Loucy (cell line): ENCODE data around the gene KLHL40.

ENCODE experiments used
- H2AFZ ChIP-seq: fragments of 200-600 bp; sonication (generic); 2 replicates; pipeline ENCODE4 v1.6.0; 2016; ENCODE audit warnings: antibody characterized with exemption, mild to moderate bottlenecking, low read length, moderate library complexity
- H3F3A ChIP-seq: fragments of 200-600 bp; 2 replicates; pipeline ENCODE4 v1.6.0; 2016; ENCODE audit warnings: antibody characterized with exemption, low read depth, mild to moderate bottlenecking
- H3K27me3 ChIP-seq: fragments of 200-600 bp; sonication (generic); 2 replicates; pipeline ENCODE4 v1.6.1; 2014; ENCODE audit warnings: low read length, mild to moderate bottlenecking; ENCODE audit not compliant: insufficient read depth, poor library complexity, severe bottlenecking
- H3K36me3 ChIP-seq: fragments of 200-600 bp; sonication (generic); 2 replicates; pipeline ENCODE4 v1.6.1; 2016; ENCODE audit warnings: low read length; ENCODE audit not compliant: insufficient read depth
- H3K4me1 ChIP-seq: fragments of 200-600 bp; sonication (generic); 2 replicates; pipeline ENCODE4 v1.5.1; 2014; ENCODE audit warnings: low read length, mild to moderate bottlenecking; ENCODE audit not compliant: insufficient read depth, poor library complexity, severe bottlenecking
- H3K4me2 ChIP-seq: fragments of 200-600 bp; sonication (generic); 2 replicates; pipeline ENCODE4 v1.6.0; 2014; ENCODE audit warnings: antibody characterized with exemption, low read length, low read depth, mild to moderate bottlenecking; ENCODE audit not compliant: poor library complexity, severe bottlenecking
- H3K4me3 ChIP-seq: fragments of 200-600 bp; sonication (generic); 2 replicates; pipeline ENCODE4 v1.5.1; 2014; ENCODE audit warnings: low read length, mild to moderate bottlenecking, mixed read lengths; ENCODE audit not compliant: poor library complexity, severe bottlenecking
- H3K79me2 ChIP-seq: fragments of 200-600 bp; sonication (generic); 2 replicates; pipeline ENCODE4 v1.6.1; 2014; ENCODE audit warnings: low read length; ENCODE audit not compliant: insufficient read depth
- H3K9ac ChIP-seq: fragments of 200-600 bp; sonication (generic); 2 replicates; pipeline ENCODE4 v1.6.0; 2014; ENCODE audit warnings: mild to moderate bottlenecking, low read depth, low read length, moderate library complexity; ENCODE audit not compliant: poor library complexity, severe bottlenecking
- H3K9me2 ChIP-seq: fragments of 200-600 bp; sonication (generic); replicated peaks from 2 replicates; pipeline ENCODE4 v1.6.1; 2016; ENCODE audit warnings: low read depth, low read length, mixed read lengths
- H3K9me3 ChIP-seq: fragments of 200-600 bp; sonication (generic); 2 replicates; pipeline ENCODE4 v1.6.1; 2014; ENCODE audit warnings: mild to moderate bottlenecking, antibody characterized with exemption, low read length, low read depth; ENCODE audit not compliant: insufficient read depth
- H4K20me1 ChIP-seq: fragments of 200-600 bp; sonication (generic); 2 replicates; pipeline ENCODE4 v1.6.0; 2014; ENCODE audit warnings: antibody characterized with exemption, low read length, mild to moderate bottlenecking; ENCODE audit not compliant: insufficient read depth, poor library complexity, severe bottlenecking
- EZH2phosphoT487 ChIP-seq: fragments of 200-600 bp; IDR thresholded peaks from 2 replicates; pipeline ENCODE4 v1.6.1; 2018; ENCODE audit warnings: antibody characterized with exemption, mild to moderate bottlenecking, moderate library complexity, borderline replicate concordance
- TF ChIP-seq, protein P1 (sequence below): fragments of 200-600 bp; sonication (generic); conservative IDR thresholded peaks from 2 replicates; pipeline ENCODE4 v1.5.1; 2014; ENCODE audit warnings: mild to moderate bottlenecking, antibody characterized with exemption, low read length

KLHL40 gene

DNA sequence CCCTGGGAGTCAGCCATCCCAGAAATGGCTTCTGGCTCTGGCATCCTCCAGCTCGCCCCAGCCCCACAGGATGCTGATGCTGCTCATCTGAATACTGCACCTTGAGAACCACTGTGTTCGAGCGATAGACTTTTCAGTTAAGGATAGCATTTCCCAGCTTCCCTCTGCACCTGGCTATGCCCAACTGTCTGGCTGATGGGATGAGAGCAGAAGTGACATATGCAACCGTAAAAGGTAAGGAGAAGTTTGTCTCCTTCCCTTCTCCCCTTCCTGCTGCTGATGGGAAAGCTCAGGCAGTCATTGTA, 27.0 kb downstream of the KLHL40 start:
- Histone ChIP-seq H3F3A (no peaks in the 10 kb centered on the region), H3K9me3 (no peaks in the 10 kb centered on the region), H3K9me2 (no peaks in the 10 kb centered on the region), H3K36me3 (no peaks in the 10 kb centered on the region), H3K9ac (no peak overlapping the region), H3K4me1 (no peaks in the 10 kb centered on the region), H3K27me3 (no peaks in the 10 kb centered on the region), H3K79me2 (no peaks in the 10 kb centered on the region), H3K4me2 (no peak overlapping the region), H4K20me1 (no peaks in the 10 kb centered on the region), H2AFZ (no peak overlapping the region), H3K4me3 (no peak overlapping the region)
- TF ChIP-seq, protein P1, sequence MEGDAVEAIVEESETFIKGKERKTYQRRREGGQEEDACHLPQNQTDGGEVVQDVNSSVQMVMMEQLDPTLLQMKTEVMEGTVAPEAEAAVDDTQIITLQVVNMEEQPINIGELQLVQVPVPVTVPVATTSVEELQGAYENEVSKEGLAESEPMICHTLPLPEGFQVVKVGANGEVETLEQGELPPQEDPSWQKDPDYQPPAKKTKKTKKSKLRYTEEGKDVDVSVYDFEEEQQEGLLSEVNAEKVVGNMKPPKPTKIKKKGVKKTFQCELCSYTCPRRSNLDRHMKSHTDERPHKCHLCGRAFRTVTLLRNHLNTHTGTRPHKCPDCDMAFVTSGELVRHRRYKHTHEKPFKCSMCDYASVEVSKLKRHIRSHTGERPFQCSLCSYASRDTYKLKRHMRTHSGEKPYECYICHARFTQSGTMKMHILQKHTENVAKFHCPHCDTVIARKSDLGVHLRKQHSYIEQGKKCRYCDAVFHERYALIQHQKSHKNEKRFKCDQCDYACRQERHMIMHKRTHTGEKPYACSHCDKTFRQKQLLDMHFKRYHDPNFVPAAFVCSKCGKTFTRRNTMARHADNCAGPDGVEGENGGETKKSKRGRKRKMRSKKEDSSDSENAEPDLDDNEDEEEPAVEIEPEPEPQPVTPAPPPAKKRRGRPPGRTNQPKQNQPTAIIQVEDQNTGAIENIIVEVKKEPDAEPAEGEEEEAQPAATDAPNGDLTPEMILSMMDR: no peak
- TF ChIP-seq EZH2phosphoT487: no peak

DNA sequence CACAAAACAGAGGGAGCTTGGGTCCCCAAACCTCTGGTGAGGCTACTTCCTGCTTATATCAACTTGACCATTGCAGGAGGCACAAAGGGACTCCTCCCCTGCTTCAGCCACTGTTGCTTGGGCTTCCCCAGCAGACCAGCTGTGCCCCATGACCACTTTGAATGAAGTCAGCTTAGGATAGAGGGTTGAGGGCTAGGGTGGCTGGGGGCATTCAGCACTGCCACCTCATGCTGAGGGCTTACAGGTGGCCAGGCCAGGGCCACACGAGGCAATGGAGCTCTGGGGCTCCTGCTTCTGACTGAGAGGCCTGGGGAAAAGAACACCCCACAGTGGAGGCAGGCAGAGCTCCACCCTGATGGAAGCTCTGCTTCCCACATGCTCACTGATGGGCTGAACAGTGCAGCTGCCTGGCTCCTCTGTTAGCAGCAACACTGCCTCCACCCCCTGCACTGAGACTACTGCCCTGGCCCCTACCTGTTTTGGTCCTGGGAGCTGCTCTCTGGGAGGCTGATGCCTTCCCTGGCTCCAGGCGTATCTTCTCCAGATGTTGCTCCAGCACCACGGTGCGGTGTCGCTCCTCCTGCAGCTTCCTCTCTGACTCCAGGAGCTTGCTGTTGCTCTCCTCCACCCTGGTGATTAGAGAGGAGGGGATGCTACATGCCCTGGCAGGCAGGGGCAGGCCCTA, 27.5 kb downstream of the KLHL40 start:
- H3K27me3 ChIP-seq: no peaks in the 10 kb centered on the region
- H4K20me1 ChIP-seq: no peaks in the 10 kb centered on the region
- no peaks in the 10 kb centered on the region for H3K9me2 ChIP-seq

DNA sequence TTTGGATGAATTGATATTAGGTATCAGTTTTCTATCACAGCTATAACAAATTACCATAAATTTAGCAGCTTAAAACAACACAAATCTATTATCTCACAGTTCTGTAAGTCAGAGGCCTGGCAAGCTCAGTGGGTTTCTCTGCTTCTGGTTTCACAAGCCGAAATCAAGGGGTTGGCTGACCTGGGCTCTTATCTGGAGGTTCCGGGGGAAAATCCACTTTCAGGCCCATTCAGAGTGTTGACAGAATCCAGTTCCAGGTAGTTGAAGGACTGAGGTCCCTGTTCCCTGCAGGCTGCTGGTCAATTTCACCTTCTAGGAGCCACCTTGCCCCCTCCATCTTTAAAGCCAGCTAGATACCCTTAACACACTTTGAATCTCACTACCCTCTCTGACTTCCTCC, 28.4 kb downstream of the KLHL40 start:
- H3K4me3 ChIP-seq: no peak overlapping the region
- no peaks in the 10 kb centered on the region for H3K27me3 ChIP-seq
- H3K9ac ChIP-seq: no peak overlapping the region
- TF ChIP-seq, protein P1: no peak
- TF ChIP-seq EZH2phosphoT487: no peak
- no peaks in the 10 kb centered on the region for H3K36me3 ChIP-seq
- H3K4me2 ChIP-seq: no peak overlapping the region
- no peak overlapping the region for H2AFZ ChIP-seq
- no peaks in the 10 kb centered on the region for H3K79me2 ChIP-seq
- H3F3A ChIP-seq: no peaks in the 10 kb centered on the region
- no peaks in the 10 kb centered on the region for H3K9me3 ChIP-seq
- H3K4me1 ChIP-seq: no peaks in the 10 kb centered on the region
- no peaks in the 10 kb centered on the region for H3K9me2 ChIP-seq
- no peaks in the 10 kb centered on the region for H4K20me1 ChIP-seq

More for the DNA sequence above, 27.5 kb downstream of the KLHL40 start:
- Histone ChIP-seq H3K79me2 (no peaks in the 10 kb centered on the region), H3K4me2 (no peak overlapping the region), H2AFZ (no peak overlapping the region), H3K36me3 (no peaks in the 10 kb centered on the region), H3K9ac (no peak overlapping the region), H3K4me1 (no peaks in the 10 kb centered on the region), H3K4me3 (no peak overlapping the region), H3F3A (no peaks in the 10 kb centered on the region), H3K9me3 (no peaks in the 10 kb centered on the region)
- TF ChIP-seq, protein P1: no peak
- TF ChIP-seq EZH2phosphoT487: no peak
